Measurements from ENCODE around the gene GRHPR.
"Not testable (repeated sequence)": the region's sequence is repeated elsewhere in the genome, so short reads cannot be mapped to it uniquely, and the experiment has no call there.

GRHPR gene

DNA sequence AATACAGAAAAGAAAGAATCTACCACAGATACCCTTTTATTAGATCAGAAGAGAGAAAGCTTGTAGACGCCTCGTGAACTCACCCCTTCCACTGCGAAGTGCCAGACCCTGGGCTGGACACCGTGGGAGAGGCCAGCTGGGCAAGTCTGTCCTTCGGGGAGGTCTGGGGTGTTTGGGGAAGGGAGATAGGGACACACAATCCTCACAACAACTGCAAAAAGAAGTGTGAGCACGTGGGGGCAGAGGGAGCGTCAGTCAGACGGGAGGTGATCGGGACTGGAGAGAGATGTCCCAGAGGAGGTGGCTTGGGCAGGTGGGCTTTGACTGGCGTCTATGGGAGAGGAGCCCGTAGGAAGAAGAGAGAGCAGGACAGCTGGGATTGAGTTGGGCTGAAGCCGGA, 27.3 kb upstream of the GRHPR start:
- in situ Hi-C loops (cut with MboI; ENCODE audit: low pct_unique_long_range_greater_than_20kb, low sequenced_read_pairs), result loop anchor here (25.0 kb wide), 1 partner anchor 558 kb away; no protein-coding TSS in a partner anchor
- DNase-seq, result no peak

- in situ Hi-C loops (cut with MboI; ENCODE audit: low pct_unique_long_range_greater_than_20kb, low sequenced_read_pairs), result loop anchor here (25.0 kb wide), 1 partner anchor 558 kb away; no protein-coding TSS in a partner anchor
- no peak for DNase-seq
Observed at GRCh38 chr9:37395663-37396062, 26.8 kb upstream of the GRHPR start.

DNA sequence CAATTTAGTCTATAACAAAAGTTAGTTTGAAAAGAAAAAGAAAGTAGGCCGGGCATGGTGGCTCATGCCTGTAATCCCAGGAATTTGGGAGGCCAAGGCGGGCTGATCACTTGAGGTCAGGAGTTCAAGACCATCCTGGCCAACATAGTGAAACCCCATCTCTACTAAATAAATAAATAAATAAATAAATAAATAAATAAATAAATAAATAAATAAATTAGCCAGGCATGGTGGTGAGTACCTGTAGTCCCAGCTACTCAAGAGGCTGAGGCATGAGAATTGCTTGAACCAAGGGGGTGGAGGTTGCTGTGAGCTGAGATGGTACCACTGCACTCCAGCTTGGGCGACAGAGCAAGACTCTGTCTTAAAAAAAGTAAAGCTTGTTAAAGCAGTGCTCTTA, 24.5 kb upstream of the GRHPR start:
- in situ Hi-C loops (cut with MboI; ENCODE audit: low pct_unique_long_range_greater_than_20kb, low sequenced_read_pairs), result loop anchor here (25.0 kb wide), 1 partner anchor 561 kb away; no protein-coding TSS in a partner anchor
- DNase-seq, result not testable (repeated sequence)

DNA sequence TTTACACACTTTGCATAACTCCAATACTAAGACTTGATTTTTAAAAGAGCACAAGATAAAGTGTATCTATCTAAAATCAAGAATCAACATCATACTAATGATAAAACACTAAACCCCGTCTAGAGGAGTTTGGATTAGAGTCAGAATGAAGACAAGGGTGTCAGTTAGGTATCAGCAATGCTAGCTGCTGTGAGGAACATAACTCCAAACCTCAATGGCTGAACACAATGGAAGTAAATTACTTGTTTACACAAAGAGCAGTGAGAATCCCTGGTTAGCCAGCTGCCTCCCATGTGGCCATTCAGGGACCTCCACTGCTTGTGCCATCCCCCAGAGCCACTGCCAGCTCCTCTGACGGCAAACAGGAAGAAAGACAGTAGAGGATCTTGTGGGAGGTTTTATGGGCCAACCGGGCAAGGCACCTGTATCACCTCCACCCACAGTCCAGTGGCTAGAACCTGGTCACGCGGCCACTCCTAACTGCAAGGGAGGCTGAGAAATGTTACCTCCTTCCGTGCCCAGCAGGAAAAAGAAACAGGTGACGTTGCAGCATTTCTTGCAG, 24.0 kb upstream of the GRHPR start:
- in situ Hi-C loops (cut with MboI; ENCODE audit: low pct_unique_long_range_greater_than_20kb, low sequenced_read_pairs), result loop anchor here (25.0 kb wide), 1 partner anchor 561 kb away; no protein-coding TSS in a partner anchor
- DNase-seq, result no peak

- no peak for DNase-seq
- in situ Hi-C loops (cut with MboI; ENCODE audit: low pct_unique_long_range_greater_than_20kb, low sequenced_read_pairs), result loop anchor here (25.0 kb wide), 1 partner anchor 562 kb away; no protein-coding TSS in a partner anchor
Observed at GRCh38 chr9:37399336-37399735, 23.2 kb upstream of the GRHPR start.

DNA sequence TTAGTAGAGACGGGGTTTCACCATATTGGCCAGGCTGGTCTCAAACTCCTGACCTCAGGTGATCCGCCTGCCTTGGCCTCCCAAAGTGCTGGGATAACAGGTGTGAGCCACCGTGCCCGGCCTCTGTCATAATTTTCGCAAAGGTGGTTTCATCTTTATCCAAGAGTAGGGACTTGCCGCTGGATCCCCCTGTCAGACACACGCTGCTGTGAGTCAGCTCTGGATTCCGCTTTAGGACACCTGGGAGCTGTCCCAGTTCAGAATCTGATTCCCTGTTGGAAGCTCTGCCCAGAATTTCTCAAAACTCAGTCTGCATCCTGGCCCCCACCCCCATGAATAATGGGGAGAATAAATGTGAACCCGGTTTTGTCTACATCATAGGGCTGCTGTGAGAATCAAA, 17.9 kb upstream of the GRHPR start:
- no peak for DNase-seq
- in situ Hi-C loops (cut with MboI; ENCODE audit: low pct_unique_long_range_greater_than_20kb, low sequenced_read_pairs), result no loop called here

DNA sequence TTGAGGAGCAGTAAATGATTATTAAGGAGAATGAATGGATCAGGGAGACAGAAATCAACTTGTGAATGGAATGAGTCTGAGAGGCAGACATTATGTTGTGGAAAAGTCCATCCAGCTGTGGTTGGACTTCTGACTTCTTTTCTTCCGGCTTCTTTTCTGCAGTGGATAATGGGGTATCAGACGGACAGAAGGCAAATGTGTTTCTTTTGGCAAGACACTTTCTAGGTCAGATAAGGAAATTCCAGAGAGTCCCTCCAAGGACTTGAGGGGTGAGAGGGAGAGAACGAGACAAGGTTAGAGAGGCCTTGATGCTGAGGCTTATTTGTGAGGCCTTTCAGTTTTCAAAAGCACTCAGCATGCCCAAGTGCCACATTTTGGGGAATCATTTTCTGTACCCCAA, 17.1 kb upstream of the GRHPR start:
- no peak for DNase-seq
- in situ Hi-C loops (cut with MboI; ENCODE audit: low pct_unique_long_range_greater_than_20kb, low sequenced_read_pairs), result no loop called here

- DNase-seq, result no peak
- in situ Hi-C loops (cut with MboI; ENCODE audit: low pct_unique_long_range_greater_than_20kb, low sequenced_read_pairs), result no loop called here
Observed at GRCh38 chr9:37405764-37406380, 16.6 kb upstream of the GRHPR start.

DNA sequence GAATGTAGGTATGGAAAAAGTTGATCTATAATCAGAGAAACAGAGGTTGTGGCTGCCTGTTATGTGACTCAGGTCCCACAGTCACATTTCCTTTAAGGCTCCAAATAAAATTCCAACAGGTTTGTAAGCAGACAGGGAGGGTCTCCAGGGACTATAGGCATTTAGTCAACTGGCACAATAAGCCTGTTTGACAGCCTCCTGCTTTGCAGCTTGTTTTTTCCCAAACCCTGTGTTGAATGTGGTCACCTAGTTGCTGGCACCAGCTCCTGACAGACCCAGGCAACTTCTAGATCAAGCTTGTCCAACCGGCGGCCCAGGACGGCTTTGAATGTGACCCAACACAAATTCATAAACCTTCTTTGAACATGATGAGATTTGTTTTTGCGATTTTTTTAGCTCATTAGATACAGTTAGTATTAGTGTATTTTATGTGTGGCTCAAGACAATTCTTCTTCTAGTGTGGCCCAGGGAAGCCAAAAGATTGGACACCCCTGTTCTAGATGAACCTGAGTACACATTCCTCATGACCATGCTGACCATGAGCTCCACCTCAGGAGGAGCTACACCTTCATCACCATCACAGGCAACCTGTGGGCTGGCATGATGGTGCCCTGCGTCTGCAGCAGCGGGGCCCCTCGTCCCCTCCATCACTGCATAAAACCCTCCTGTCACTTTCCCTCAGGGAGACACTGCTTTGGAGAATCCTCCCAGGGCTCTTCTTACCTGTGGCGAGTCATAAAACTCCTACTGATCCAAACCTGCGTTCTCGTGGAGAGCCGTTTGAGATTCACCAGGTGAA, 15.7 kb upstream of the GRHPR start:
- DNase-seq, result no peak
- in situ Hi-C loops (cut with MboI; ENCODE audit: low pct_unique_long_range_greater_than_20kb, low sequenced_read_pairs), result no loop called here

- peak; percentile 52 for DNase-seq
- in situ Hi-C loops (cut with MboI; ENCODE audit: low pct_unique_long_range_greater_than_20kb, low sequenced_read_pairs), result no loop called here
Observed at GRCh38 chr9:37407468-37407867, 15.0 kb upstream of the GRHPR start.

DNA sequence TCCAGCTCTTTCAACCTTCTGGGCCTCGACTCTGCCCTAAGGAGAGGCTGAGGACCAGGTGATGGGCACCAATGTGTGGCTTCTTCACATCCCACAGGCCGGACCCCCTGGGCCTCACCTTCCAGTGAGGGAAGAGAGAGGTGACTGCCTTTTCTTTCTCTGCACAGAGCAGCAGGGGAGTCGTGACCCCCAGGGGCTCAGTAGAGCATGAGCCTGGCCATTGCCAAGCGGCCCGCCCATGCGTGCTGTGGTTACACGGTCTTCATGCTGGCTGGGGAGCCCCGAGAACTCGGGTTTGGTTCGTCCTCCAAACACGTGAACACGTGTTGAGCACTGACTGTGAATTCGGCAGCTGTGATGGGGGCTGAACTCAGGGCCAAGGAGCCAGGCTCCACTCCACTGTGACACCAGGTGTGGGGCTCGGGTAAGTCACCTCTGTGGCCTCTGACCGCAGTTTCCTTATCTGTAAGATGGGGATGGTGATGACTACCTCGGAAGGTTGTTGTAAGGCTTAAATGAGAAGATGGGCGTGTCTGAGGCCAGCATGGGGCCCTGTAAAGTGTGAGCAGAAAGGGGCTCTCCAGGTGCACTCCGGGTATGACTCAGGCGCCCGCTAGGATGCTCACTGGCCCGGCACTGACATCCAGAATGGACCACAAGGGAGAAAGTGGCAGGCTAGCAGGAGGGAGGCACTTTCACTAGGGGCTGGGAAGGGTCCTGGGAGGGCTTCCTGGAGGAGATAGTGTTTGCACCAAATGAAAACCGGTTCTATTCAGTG, 13.4 kb upstream of the GRHPR start:
- in situ Hi-C loops (cut with MboI; ENCODE audit: low pct_unique_long_range_greater_than_20kb, low sequenced_read_pairs), result no loop called here
- no peak for DNase-seq

- DNase-seq, result no peak
- in situ Hi-C loops (cut with MboI; ENCODE audit: low pct_unique_long_range_greater_than_20kb, low sequenced_read_pairs), result no loop called here
Observed at GRCh38 chr9:37410354-37410861, 12.1 kb upstream of the GRHPR start.

- in situ Hi-C loops (cut with MboI; ENCODE audit: low pct_unique_long_range_greater_than_20kb, low sequenced_read_pairs), result no loop called here
- no peak for DNase-seq
Observed at GRCh38 chr9:37410969-37411785, 11.3 kb upstream of the GRHPR start.

- in situ Hi-C loops (cut with MboI; ENCODE audit: low pct_unique_long_range_greater_than_20kb, low sequenced_read_pairs), result no loop called here
- no peak for DNase-seq
Observed at GRCh38 chr9:37412431-37413151, 9.9 kb upstream of the GRHPR start.

DNA sequence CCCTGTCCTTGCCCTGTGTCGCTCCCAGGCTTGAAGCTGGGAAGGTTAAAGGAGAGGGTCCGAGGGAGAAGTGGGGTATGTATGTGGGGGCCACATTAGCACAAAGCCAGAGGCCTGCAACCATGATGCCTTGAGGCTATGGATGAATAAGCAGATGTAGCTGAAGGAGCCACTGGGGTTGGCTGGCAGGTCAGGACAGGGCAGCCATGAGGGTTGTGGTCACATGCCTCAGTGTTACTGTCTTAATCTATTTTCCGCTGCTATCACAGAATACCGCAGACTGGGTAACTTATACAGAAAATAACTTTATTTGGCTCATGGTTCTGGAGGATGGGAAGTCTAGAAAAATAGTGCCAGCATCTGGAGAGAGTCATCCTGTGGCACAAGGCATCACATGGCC, 9.2 kb upstream of the GRHPR start:
- in situ Hi-C loops (cut with MboI; ENCODE audit: low pct_unique_long_range_greater_than_20kb, low sequenced_read_pairs), result no loop called here
- DNase-seq, result no peak

- in situ Hi-C loops (cut with MboI; ENCODE audit: low pct_unique_long_range_greater_than_20kb, low sequenced_read_pairs), result no loop called here
- no peak for DNase-seq
Observed at GRCh38 chr9:37414503-37414943, 8.0 kb upstream of the GRHPR start.

DNA sequence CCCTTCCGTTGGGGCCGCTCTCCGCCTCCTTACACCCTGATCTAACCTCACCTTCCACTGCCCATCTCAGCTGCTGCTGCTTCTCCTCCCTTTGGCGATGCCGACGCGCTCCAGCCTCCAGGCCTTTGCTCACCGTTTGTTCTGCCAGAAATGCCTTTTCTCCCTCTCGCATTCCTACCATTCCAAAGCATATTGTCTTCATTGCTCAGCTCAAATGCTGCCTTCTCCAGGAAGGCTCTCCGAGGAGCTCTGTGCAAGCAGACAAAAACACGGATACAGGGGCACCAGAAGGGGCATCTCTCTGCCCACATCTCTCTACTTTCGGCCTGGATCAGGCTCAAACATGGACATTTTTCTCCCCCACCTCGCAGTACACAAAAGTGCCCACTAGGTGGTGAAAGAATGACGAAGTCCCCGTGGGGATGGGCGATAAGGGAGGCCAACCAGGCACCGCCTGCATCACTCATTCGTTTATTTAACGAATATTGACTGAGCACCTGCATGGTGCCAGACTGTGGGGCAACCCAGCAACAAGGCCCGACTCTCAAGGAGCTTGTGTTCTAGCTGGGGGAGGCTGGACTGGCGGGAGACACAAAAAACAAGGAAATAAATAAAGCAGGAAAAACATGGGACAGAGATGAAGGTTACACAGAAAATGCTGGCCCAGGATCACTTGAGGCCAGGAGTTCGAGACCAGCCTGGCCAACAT, 7.3 kb upstream of the GRHPR start:
- DNase-seq, result peak; percentile 79
- in situ Hi-C loops (cut with MboI; ENCODE audit: low pct_unique_long_range_greater_than_20kb, low sequenced_read_pairs), result no loop called here
